HG03025 (cell line): ENCODE results near the gene USB1.

Experiments used
- ATAC-seq: cut with Tn5 transposase; IDR thresholded peaks from one replicate; pipeline ENCODE4 v1.9.1; 2021; ENCODE audit warnings: mild to moderate bottlenecking, moderate library complexity; ENCODE audit not compliant: unreplicated experiment, low FRiP score

USB1 gene

GRCh38 chr16:58013201-58013956 is 12.2 kb downstream of the USB1 start:
- no peak for ATAC-seq

DNA sequence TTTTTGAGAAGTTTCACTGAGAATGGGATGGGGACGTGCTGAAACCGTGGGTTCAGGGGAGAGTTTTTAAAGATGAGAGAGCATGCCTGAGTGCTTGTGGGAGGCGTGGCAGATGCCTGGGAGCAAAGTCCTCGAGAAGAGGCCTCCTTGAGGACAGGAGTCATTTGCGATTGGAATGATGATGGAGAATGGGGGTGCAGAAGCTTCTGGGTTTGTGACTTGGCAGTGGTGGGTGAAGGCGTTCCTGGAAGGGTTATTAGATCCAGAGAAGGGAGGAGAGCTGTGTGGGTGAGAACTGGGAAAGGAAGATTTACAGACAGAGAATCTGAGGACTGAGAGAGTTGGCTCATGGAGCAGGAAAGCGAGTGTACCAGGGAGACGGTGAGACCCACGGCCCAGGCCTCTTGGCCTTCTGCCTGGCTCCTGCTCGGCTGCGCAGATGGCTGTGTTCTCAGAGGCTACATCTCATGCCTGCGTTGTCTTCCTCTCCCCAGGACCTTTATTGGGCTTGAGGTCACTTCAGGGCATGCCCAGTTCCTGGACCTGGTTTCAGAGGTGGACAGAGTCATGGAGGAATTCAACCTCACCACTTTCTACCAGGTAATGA is 15.7 kb downstream of the USB1 start:
- ATAC-seq = no peak

GRCh38 chr16:58018803-58019202 is 17.6 kb downstream of the USB1 start:
- no peak for ATAC-seq

DNA sequence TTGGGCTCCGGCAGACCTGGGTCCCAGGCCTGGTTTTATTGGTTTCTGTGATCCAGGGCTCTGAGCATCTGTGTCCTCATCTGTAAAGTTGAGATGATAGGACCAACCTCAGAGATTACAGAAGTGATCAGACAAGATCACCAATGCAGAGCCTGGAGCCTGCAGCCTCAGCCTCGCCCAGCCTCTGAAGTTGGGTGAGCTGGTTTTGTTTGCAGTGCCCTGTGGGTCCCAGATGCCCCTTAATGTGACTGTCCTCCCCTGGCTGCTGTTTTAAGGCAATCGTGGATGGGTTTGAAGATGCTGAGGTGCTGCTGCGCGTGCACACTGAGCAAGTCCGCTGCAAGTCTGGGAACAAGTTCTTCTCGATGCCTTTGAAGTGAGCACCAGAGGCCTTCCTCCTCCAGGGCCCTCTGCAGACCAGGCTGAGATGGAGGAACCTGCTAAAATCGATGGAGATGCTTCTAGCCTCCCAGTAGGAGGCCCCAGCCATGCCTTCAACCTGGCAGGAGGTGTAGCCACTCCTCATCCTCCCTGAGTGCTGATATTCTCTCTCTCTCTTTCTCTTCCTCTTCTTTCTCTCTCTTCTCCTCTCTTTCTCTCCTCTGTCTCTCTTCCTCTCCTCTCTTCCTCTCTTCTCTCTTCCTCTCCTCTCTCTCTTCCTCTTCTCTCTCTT is 18.8 kb downstream of the USB1 start:
- ATAC-seq = no peak

DNA sequence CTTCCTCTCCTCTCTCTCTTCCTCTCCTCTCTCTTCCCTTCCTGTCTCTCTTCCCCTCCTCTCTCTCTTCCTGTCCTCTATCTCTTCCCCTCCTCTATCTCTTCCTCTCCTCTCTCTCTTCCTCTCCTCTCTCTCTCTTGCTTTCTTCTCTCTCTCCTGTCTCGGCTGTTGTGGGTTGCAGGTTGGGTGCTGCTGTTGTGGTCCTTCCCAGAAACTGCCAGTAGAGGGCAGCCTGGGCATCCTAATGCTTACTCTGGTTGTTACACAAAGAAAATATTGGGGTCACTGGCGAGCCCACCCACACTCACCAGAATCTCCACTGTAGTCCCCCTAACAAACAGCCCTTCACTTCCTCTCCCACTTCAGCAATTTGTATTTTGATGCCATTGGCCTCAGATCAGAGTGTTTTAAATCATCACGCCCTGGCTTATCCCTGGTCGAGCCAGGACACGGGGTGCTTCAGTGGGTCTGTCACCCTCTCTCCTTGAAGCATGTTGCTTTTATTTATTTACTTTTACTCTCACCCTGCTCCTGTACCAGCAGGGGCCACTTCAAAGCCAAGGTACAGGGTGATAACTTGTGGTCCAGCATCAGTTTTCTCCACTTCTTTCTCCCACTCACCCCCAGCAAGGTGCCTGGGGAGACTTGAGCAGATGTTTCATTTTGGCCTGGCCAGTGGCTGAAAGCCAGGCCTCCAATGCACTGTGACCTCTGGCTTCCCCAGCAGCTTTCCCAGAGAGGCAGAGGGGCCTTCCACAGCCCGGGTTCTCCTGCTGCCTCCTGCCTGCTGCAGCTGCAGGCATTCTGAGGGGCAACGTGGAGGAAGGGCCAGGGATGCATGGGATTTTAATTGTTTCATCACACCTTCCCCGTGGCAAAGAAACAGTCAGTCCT is 19.7 kb downstream of the USB1 start:
- ATAC-seq = no peak

DNA sequence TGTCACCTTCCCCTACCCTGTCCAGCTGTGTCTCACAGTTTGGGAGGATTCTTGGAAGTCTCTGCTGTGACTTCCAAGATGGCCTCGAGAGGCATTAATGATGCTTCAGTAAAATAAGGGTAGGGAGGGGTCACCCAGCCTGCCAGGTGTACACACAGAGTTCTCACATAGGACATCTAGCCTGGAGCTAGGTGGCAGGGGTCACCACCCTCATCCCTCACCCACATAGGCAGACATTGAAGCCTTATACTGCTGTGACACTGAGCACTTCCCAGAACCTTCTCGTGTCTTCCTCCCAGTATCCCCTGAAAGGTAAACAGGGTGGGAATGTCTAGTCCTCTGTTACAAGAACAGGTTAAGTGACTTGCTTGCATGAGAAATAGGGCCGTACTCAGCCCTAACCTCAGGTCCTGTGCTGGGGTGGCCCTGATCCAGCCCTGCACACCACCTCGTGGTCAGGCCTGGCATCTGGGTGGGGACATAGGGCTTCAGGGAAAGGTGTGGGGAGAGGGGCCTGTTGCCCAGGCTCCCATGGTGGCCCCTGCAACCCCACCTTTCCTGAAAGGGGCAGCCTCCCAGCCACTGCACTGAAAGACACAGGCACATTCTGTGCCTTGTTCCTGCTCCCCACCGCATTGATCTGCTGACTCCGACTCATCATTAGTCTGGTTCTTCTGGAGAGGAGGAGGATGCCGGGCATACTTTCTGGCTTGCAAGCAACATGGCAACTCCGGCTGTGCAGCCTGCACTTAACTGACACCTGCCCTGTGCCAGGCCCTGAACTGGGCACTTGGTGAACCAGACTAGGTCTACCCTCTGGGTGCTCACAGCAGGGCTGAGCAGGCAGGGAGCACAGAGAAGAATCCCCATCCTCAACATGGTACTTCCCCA is 20.7 kb downstream of the USB1 start:
- no peak for ATAC-seq

GRCh38 chr16:58022601-58023371 is 21.6 kb downstream of the USB1 start:
- ATAC-seq = no peak

DNA sequence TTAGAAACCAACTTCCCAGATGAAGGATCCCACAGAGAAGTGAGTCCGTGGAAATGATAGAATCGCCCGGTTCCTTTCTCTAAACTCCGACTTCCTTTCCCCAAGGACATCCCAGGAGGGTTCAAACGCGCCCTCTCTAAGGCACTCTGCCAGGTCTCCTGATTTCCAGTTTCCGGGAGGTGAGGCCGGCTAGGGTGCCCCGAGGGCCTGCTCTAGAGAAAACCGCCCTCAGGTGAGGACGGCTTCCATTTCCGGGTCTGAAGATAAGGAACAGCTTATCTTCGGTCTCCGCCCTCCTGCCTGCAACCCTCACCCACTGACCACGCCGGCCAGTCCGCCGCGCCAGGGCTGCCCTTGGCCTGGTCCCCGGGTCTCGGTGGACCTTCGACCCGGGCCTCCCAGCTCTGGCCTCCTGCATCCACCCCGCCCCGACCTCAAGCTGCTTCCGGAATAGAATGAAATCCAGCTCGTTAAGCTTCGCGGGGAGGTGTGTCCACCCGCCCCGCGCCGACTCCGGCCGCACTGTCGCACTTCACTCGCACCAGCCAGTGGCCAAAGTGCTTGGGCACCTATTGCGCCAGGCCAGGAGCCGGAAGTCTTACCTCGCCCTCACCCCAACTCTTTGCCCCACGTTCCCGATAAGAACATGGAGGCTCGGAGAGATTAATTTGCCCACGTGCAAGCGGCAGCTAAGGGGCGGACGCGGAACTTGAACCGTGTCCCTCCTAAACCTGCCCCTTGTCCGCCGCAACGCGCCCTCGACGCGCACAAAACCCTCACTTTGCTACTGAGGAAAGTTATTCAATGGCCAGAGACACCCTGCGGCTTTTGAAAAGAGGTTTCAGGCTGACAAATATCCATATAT is 23.5 kb downstream of the USB1 start:
- no peak for ATAC-seq

- no peak for ATAC-seq
Observed at GRCh38 chr16:58025351-58026138, 24.3 kb downstream of the USB1 start, which contains the start of gene MMP15. Gene MMP15 (plus strand): TSS chr16:58025754. CDS start chr16:58026351, 597 bp downstream.

DNA sequence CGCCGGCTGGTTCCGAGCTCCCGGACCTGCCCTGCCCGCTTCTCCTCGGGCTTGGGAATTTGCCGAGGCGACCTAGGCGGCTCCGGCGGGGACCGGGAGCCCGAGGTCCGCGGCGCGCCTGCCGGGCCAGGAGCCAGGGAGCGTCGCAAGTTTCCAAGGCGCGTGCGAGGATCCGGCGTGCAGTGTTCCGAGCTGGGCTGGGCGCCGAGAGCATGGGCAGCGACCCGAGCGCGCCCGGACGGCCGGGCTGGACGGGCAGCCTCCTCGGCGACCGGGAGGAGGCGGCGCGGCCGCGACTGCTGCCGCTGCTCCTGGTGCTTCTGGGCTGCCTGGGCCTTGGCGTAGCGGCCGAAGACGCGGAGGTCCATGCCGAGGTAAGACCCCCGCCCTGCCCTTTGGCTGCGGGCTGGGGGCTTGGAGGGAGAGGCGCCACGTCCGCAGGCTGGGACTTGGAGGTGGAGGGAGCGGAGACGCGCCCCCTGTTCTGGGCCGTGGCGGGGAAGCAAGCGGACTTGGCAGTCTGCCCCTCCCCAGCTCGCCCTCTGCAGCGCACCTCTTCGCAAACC is 25.0 kb downstream of the USB1 start:
- ATAC-seq = no peak

- ATAC-seq = no peak
Observed at GRCh38 chr16:58026705-58027160, 25.5 kb downstream of the USB1 start.

DNA sequence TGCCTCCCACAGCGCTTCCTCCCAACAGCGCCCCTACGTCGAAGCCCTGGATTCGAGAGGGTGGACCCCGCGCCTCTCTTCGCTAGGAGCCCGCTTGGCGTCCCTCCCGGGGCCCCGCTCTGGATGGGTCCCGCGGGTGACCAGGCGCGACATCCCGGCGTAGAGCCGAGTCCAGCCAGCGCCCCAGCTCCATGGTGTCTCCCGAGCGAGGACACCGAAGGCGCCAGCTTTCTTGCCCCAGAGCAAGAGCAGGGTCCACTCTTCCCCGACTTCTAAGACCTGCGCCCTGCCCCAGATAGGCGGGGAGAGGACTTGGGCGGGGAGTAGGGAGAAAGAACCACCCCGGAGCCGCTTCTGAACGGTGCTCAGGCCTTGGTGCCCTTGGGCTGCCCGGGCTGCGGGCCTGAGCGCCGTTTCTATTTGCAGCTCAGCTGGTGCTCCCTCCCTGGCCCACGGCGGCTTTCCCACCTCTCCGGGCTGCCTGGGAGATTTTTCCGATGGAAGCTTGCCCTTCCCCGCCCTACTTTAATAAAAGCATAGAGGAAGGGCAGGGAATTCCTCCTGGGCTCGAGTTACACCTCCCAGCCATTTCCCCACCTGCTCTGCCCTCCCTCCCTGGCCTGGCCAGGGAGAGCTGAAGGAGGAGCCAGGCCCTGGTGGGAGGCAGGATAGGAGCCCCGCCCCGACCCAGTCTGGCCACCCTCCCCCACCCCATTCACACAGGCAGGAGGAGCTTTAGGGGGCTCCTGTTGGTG is 26.1 kb downstream of the USB1 start:
- no peak for ATAC-seq

DNA sequence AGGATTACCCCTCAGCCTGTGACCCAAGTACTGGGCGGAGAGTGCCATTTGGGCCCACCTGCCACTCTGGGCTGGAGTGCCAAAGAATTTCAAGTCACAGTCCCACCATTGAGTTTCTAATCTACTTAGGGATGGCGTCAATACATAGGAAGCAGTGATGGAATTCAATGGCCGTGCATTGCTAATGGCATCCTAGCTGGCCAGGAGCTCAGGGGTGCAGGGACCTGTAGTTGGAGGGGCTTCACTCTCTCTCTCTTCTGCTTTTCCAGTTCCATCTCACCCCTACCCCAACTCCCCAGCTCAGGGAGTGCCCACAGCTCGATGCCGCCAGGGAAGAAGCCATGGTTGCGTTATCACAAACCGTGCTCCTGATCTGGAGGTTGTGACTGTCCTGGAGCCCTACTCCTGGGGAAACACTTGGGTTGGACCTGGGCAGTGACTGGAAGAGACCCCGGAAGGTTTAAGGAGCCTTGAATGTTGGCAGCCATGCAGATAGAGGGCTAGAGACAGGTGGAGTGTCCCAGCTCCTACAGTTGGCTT is 26.8 kb downstream of the USB1 start:
- ATAC-seq = no peak

GRCh38 chr16:58028541-58029070 is 27.4 kb downstream of the USB1 start:
- no peak for ATAC-seq

GRCh38 chr16:58029410-58029809 is 28.2 kb downstream of the USB1 start:
- ATAC-seq = no peak
